GM23248 (cell line): Measurements from ENCODE around the gene ZNF738.

Experiments
- EZH2 ChIP-seq: fragments of 200-600 bp; sonication (generic); IDR thresholded peaks from 2 replicates; pipeline ENCODE4 v1.6.1; 2018; ENCODE audit warnings: antibody characterized with exemption, mild to moderate bottlenecking; ENCODE audit not compliant: insufficient read depth, poor library complexity, severe bottlenecking
- EZH2phosphoT487 ChIP-seq: fragments of 200-600 bp; sonication (generic); IDR thresholded peaks from 2 replicates; pipeline ENCODE4 v1.6.1; 2018; ENCODE audit warnings: antibody characterized with exemption, moderate library complexity, mild to moderate bottlenecking, low read depth; ENCODE audit not compliant: insufficient read depth

GRCh38 chr19:21328885-21329605, 29.8 kb upstream of the ZNF738 start, which contains the start of gene ZNF708:
- TF ChIP-seq EZH2phosphoT487: no peak
- no peak for TF ChIP-seq EZH2
